K562 (cell line): ENCODE measurements around the gene SHMT1. TPM values are rescaled to one million over a fixed set of nuclear protein-coding genes. Genes with fewer than 3 reads are reported as not detected.

ENCODE experiments used
- CSDE1 ChIP-seq, 2 experiments: fragments of 450-650 bp; IDR thresholded peaks; 2 replicates each; pipeline ENCODE4 v1.6.1; 2016; ENCODE audit warnings: mild to moderate bottlenecking in 1 of 2
- ELK3 ChIP-seq: fragments of 450-650 bp; formaldehyde crosslinking; IDR thresholded peaks from 2 replicates; pipeline ENCODE4 v1.4.0; 2020; ENCODE audit warnings: mild to moderate bottlenecking
- ETV6 ChIP-seq, 3 experiments: fragments of 150-350 bp in 1 of 3; sonication (generic) in 1 of 3; formaldehyde crosslinking in 1 of 3; IDR thresholded peaks; 2 replicates each; pipeline versions ENCODE4 v1.6.1 to v1.8.0; 2014 to 2022; ENCODE audit warnings: borderline replicate concordance in 2 of 3, low read depth in 2 of 3, antibody characterized with exemption in 1 of 3, low read length in 1 of 3, mild to moderate bottlenecking in 1 of 3, missing genetic modification reagents in 1 of 3
- RAD21 ChIP-seq, 2 experiments: fragments of 250-450 bp in 1 of 2; fragments of 450-650 bp in 1 of 2; sonication (Bioruptor Pico) in 1 of 2; formaldehyde crosslinking in 1 of 2; IDR thresholded peaks in 1 of 2; conservative IDR thresholded peaks in 1 of 2; 2 replicates each; pipeline versions ENCODE4 v1.4.0 to v1.8.0; 2020 to 2022; ENCODE audit warnings: mild to moderate bottlenecking in 2 of 2, moderate library complexity in 1 of 2
- REST ChIP-seq, 2 experiments: fragments of 450-650 bp; formaldehyde crosslinking in 1 of 2; IDR thresholded peaks; 2 replicates each; pipeline versions ENCODE4 v1.4.0 to v1.6.1; 2014 to 2020; ENCODE audit warnings: mild to moderate bottlenecking in 2 of 2, borderline replicate concordance in 1 of 2, low read depth in 1 of 2
- SMC3 ChIP-seq: conservative IDR thresholded peaks from 2 replicates; pipeline ENCODE4 v1.6.1; 2011; ENCODE audit warnings: low read depth, low read length, improper control_type of control experiment; ENCODE audit not compliant: insufficient read depth
- ZNF121 ChIP-seq: sonication (generic); formaldehyde crosslinking; conservative IDR thresholded peaks from 2 replicates; pipeline ENCODE4 v1.8.0; 2022; ENCODE audit warnings: missing genetic modification reagents
- polyA plus RNA-seq, 8 experiments: library from polyadenylated mRNA; depleted of rRNA in 4 of 8; stranded (reverse) in 5 of 8; unstranded in 3 of 8; fragments of >200 nt; fragmentation: Nextera tagmentation in 2 of 8; fragmentation: Illumina TruSeq in 1 of 8; extraction: Ambion mirVana in 2 of 8; extraction: Trizol in 1 of 8; gene quantifications; 2 replicates each; pipeline versions ENCODE4 v1.2.1 to v1.2.3, GENCODE V29; 2011 to 2014; ENCODE audit warnings: inconsistent platforms in 1 of 8, missing spikeins in 1 of 8
- total RNA-seq, 7 experiments: library from RNA; depleted of rRNA in 6 of 7; stranded (reverse); fragments of >200 nt in 6 of 7; fragmentation: Illumina TruSeq in 2 of 7; extraction: Trizol in 2 of 7; gene quantifications; 2 replicates each; pipeline versions ENCODE4 v1.2.1 to v1.2.3, GENCODE V29; 2011 to 2021; ENCODE audit warnings: low replicate concordance in 1 of 7

The SHMT1 gene
- total and polyA plus RNA-seq, 9 of the 15 experiments (the other 6 are each of a cell fraction or from before 2014, with no cell fraction given): 3.3 to 31.2 (median 23.3) TPM

GRCh38 chr17:18319604-18320256, 43.6 kb downstream of the SHMT1 start (continued):
- TF ChIP-seq REST (IDR thresholded peaks at IDR 0.05; ENCODE audit: borderline replicate concordance) (peak; percentile 62; the same call in 1 of the 2 replicates), REST (CRISPR knock-in tag; IDR thresholded peaks at IDR 0.05; ENCODE audit: low read depth) (no peak), RAD21 (CRISPR knock-in tag; conservative IDR thresholded peaks at IDR 0.05 in 1 of 2, IDR thresholded peaks at IDR 0.05 in 1 of 2) (peak in 1 of 2 experiments; percentile 50; a peak in 3 of 4 replicates), ZNF121 (peak; percentile 44), SMC3 (0 out of 2 replicates have a peak, but pooled peaks have one; percentile 2), ELK3 (CRISPR knock-in tag) (no peak), CSDE1 (IDR thresholded peaks at IDR 0.05) (no peak), ETV6 (IDR thresholded peaks at IDR 0.05; ENCODE audit: borderline replicate concordance in 1 of 2, low read depth in 2 of 2, low read length in 1 of 2) (no peak), ETV6 (CRISPR knock-in tag; IDR thresholded peaks at IDR 0.05; ENCODE audit: borderline replicate concordance) (no peak)
